NCI-H2196 (cell line): ENCODE data around the gene GIMAP4.
"Not testable (repeated sequence)": the region's sequence is repeated elsewhere in the genome, so short reads cannot be mapped to it uniquely, and the experiment has no call there.

Source experiments
- DNase-seq: peaks from one replicate; lab custom pipeline; 2025; ENCODE audit not compliant: unreplicated experiment; lab: John Stamatoyannopoulos, UW

GIMAP4 gene

GRCh38 chr7:150567169-150567568 is at the start of gene GIMAP4:
Gene GIMAP4 (plus strand): TSS chr7:150567390. CDS start chr7:150569902, 2,512 bp downstream.
- no peak for DNase-seq

- no peak for DNase-seq
These were observed 47.9 kb upstream of the GIMAP4 start for GRCh38 chr7:150519310-150519709.

- DNase-seq: no peak
These were observed 47.0 kb upstream of the GIMAP4 start for GRCh38 chr7:150520145-150520544.

- not testable (repeated sequence) for DNase-seq
These were observed 44.3 kb upstream of the GIMAP4 start for GRCh38 chr7:150522931-150523330.

- no peak for DNase-seq
These were observed 43.2 kb upstream of the GIMAP4 start for GRCh38 chr7:150524018-150524417.

GRCh38 chr7:150531704-150532103 is 35.5 kb upstream of the GIMAP4 start:
- DNase-seq: no peak

GRCh38 chr7:150538259-150538658 is 28.9 kb upstream of the GIMAP4 start:
- DNase-seq: no peak

- DNase-seq: no peak
These were observed 14.0 kb upstream of the GIMAP4 start for GRCh38 chr7:150553163-150553562.

GRCh38 chr7:150556521-150557138 is 10.6 kb upstream of the GIMAP4 start:
- no peak for DNase-seq

GRCh38 chr7:150560486-150560885 is 6.7 kb upstream of the GIMAP4 start:
- DNase-seq: no peak

- DNase-seq: no peak
These were observed 4.3 kb upstream of the GIMAP4 start for GRCh38 chr7:150562919-150563318.

GRCh38 chr7:150564006-150564405 is 3.2 kb upstream of the GIMAP4 start:
- no peak for DNase-seq

GRCh38 chr7:150564566-150564965 is 2.6 kb upstream of the GIMAP4 start:
- DNase-seq: no peak

- DNase-seq: no peak
These were observed 2.0 kb upstream of the GIMAP4 start for GRCh38 chr7:150565239-150565638.

- DNase-seq: no peak
These were observed 1.1 kb upstream of the GIMAP4 start for GRCh38 chr7:150566123-150566522.

GRCh38 chr7:150566572-150566971 is 618 bp upstream of the GIMAP4 start:
- DNase-seq: no peak

GRCh38 chr7:150567871-150568301 is 696 bp downstream of the GIMAP4 start:
- no peak for DNase-seq

- no peak for DNase-seq
These were observed 1.5 kb downstream of the GIMAP4 start for GRCh38 chr7:150568714-150569113.

- DNase-seq: no peak
These were observed 2.2 kb downstream of the GIMAP4 start for GRCh38 chr7:150569245-150569955.

GRCh38 chr7:150570556-150571465 is 3.6 kb downstream of the GIMAP4 start:
- no peak for DNase-seq

GRCh38 chr7:150572496-150572895 is 5.3 kb downstream of the GIMAP4 start:
- no peak for DNase-seq
